ENCODE results near the gene UBAP1L. TPM values are rescaled to one million over a fixed set of nuclear protein-coding genes. Genes with fewer than 3 reads are reported as not detected.

The UBAP1L gene
- total and polyA plus RNA-seq, 2 donors (not counting 3 experiments of a cell fraction or from before 2014, with no cell fraction given), result 1.9 to 5.0 TPM

DNA sequence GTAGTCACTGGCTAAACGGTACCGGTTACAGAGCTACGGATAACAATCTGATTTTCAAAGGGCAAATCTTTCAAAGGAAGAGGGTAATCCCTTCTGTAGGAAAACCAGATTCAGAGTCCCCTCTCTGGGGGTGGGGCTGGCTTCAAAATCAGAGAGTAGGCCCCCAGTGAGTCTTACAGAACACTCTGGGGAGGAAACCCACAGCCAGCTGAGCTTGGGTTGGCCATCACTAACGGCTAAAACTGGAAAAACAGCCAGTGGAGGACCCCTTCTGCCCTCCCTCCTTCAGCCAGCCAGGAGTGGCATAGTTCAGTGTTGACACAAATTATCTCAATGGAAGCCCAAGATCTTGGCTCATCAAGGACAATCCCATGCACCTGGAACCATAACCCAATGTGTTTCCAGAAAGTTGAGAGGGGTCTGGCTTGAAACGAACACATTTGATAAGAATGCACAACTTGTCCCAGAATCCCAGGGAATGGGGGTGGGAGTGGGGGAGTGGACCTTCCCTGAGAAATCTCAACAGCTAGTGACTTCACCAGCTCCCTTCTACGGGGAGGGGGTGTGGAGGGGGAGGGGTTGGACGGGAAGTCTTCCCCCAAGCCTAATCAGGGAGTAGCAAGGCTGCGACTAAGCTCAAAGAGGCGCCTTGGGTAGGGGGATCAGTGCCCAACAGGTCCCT is 48.2 kb downstream of the UBAP1L start:
- no TSS peak for BruUV-seq (replicated peaks)
- H3K4me2 ChIP-seq (ENCODE audit: insufficient read depth, low read length), result no peak overlapping the region
- no peaks in the 10 kb centered on the region for H3K9me1 ChIP-seq (replicated peaks; ENCODE audit: control insufficient read depth, extremely low read depth, insufficient read depth, low read length)
- no peak overlapping the region for H3K4me3 ChIP-seq (replicated peaks in 1 of 3; ENCODE audit: insufficient read depth in 1 of 3, low read depth in 1 of 3, low read length in 3 of 3)
- H3K27ac ChIP-seq (ENCODE audit: insufficient read depth, low read depth, low read length), result no peak overlapping the region
- FAIRE-seq (no peak), DNase-seq (ENCODE audit: low read depth, low spot score) (no peak)
- no peaks in the 10 kb centered on the region for H4K20me1 ChIP-seq (replicated peaks; ENCODE audit: control insufficient read depth, extremely low read depth, insufficient read depth, low read length)
- no peaks in the 10 kb centered on the region for H3K36me3 ChIP-seq (ENCODE audit: control insufficient read depth in 2 of 2, extremely low read depth in 1 of 2, insufficient read depth in 2 of 2, low read length in 2 of 2)
- CTCF ChIA-PET, result interaction anchor here (0.6 to 5.2 kb wide), 7 partner anchors 11 to 303 kb away, joined by 3 to 35 read pairs (median 6); partner anchors contain the start of gene KBTBD13
- dilution Hi-C loops (cut with MboI; ENCODE audit: extremely low pct_ligation_motif_present, low sequenced_read_pairs), result no loop called here
- TF ChIP-seq FOS (IDR thresholded peaks at IDR 0.05; ENCODE audit: borderline replicate concordance, insufficient read depth, low read length), result no peak
- no peak for TF ChIP-seq EZH2 (IDR thresholded peaks at IDR 0.05; ENCODE audit: borderline replicate concordance, low read depth, low read length, severe bottlenecking)
- TF ChIP-seq JUN (IDR thresholded peaks at IDR 0.05; ENCODE audit: borderline replicate concordance, insufficient read depth, insufficient read length, low read depth), result no peak
- no peak for TF ChIP-seq POLR2AphosphoS5 (IDR thresholded peaks at IDR 0.05; ENCODE audit: insufficient read depth, low read depth, low read length)
- TF ChIP-seq GATA2 (IDR thresholded peaks at IDR 0.05; ENCODE audit: insufficient read depth, insufficient read length, low read depth, low read length), result no peak
- TF ChIP-seq MYC (IDR thresholded peaks at IDR 0.05; ENCODE audit: low read depth, low read length), result no peak
- TF ChIP-seq, protein P1, sequence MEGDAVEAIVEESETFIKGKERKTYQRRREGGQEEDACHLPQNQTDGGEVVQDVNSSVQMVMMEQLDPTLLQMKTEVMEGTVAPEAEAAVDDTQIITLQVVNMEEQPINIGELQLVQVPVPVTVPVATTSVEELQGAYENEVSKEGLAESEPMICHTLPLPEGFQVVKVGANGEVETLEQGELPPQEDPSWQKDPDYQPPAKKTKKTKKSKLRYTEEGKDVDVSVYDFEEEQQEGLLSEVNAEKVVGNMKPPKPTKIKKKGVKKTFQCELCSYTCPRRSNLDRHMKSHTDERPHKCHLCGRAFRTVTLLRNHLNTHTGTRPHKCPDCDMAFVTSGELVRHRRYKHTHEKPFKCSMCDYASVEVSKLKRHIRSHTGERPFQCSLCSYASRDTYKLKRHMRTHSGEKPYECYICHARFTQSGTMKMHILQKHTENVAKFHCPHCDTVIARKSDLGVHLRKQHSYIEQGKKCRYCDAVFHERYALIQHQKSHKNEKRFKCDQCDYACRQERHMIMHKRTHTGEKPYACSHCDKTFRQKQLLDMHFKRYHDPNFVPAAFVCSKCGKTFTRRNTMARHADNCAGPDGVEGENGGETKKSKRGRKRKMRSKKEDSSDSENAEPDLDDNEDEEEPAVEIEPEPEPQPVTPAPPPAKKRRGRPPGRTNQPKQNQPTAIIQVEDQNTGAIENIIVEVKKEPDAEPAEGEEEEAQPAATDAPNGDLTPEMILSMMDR (IDR thresholded peaks at IDR 0.05; ENCODE audit: extremely low read depth in 1 of 2, insufficient read depth in 1 of 2, low read depth in 1 of 2, low read length in 2 of 2), result no peak
- TF ChIP-seq MAX (IDR thresholded peaks at IDR 0.05; ENCODE audit: insufficient read depth, insufficient read length), result no peak
- no peak for TF ChIP-seq POLR2A (IDR thresholded peaks at IDR 0.05; ENCODE audit: low read depth, low read length)
- H3K79me2 ChIP-seq (ENCODE audit: control insufficient read depth, insufficient read depth, low read length), result no peaks in the 10 kb centered on the region
- POLR2A ChIA-PET, result no interaction called here
- intact Hi-C loops (cut with micrococcal nuclease), result no loop called here
- no peak overlapping the region for H2AFZ ChIP-seq (ENCODE audit: low read depth, low read length)
- H3K27me3 ChIP-seq (ENCODE audit: control insufficient read depth in 2 of 2, insufficient read depth in 2 of 2, low read length in 2 of 2), result peaks cover 31 to 44% of the 10 kb centered on the region in 2 experiments
- no peaks in the 10 kb centered on the region for H3K4me1 ChIP-seq (ENCODE audit: control insufficient read depth, extremely low read depth, insufficient read depth, low read length)
- H3K9ac ChIP-seq (replicated peaks; ENCODE audit: extremely low read depth, insufficient read depth, low read length), result no peak overlapping the region
- no peaks in the 10 kb centered on the region for H3K9me3 ChIP-seq (replicated peaks; ENCODE audit: control insufficient read depth, insufficient read depth, low read length)
